Prostate gland (tissue), 2 donors: ENCODE data around the gene FRMD4B. TPM values are rescaled to one million over a fixed set of nuclear protein-coding genes. Genes with fewer than 3 reads are reported as not detected.

Source experiments
- DNase-seq: peaks from one replicate; pipeline ENCODE4 v3.0.0-alpha.2; 2019; ENCODE audit warnings: low spot score
- H3K27ac ChIP-seq, 2 donors: fragments of 200-600 bp; sonication (generic); 2 replicates each; pipeline ENCODE4 v1.5.1; 2017 to 2019
- H3K27me3 ChIP-seq: fragments of 200-600 bp; sonication (generic); replicated peaks from 2 replicates; pipeline ENCODE4 v1.5.1; 2019; ENCODE audit not compliant: insufficient read depth
- H3K36me3 ChIP-seq, 2 donors: fragments of 200-600 bp; sonication (generic); 1 replicate in 1 of 2; 2 replicates in 1 of 2; pipeline versions ENCODE4 v1.5.1 to v1.8.1; 2017 to 2019
- H3K4me1 ChIP-seq: fragments of 200-600 bp; sonication (generic); replicated peaks from 2 replicates; pipeline ENCODE4 v1.5.1; 2019
- H3K4me3 ChIP-seq, 2 donors: fragments of 200-600 bp; sonication (generic); 2 replicates each; pipeline ENCODE4 v1.5.1; 2017 to 2019
- H3K9me3 ChIP-seq: fragments of 200-600 bp; sonication (generic); 2 replicates; pipeline ENCODE4 v1.5.1; 2017
- POLR2A ChIP-seq: fragments of 450-650 bp; IDR thresholded peaks from one replicate; pipeline ENCODE4 v1.6.1; 2016; ENCODE audit warnings: antibody characterized with exemption, mild to moderate bottlenecking
- POLR2AphosphoS5 ChIP-seq: sonication (generic); formaldehyde crosslinking; IDR thresholded peaks from one replicate; pipeline ENCODE4 v1.6.1; 2017; ENCODE audit warnings: antibody characterized with exemption
- WGBS: methylation state at CpG from one replicate; pipeline ENCODE4 v1.1.5; 2018; 5-methylcytosine and 5-hydroxymethylcytosine counted together
- intact Hi-C: fragments of 100-400 bp; cut with DNase I; formaldehyde crosslinking; loops from one replicate; pipeline ENCODE4 v1.14.2; 2022
- total RNA-seq, 2 donors: library from RNA; depleted of rRNA; stranded (reverse); fragments of >200 nt; gene quantifications; one replicate each; pipeline ENCODE4 v1.1.0, GENCODE V29; 2016
- TF ChIP-seq, protein P1 (sequence below), 4 experiments: fragments of 200-600 bp in 2 of 4; fragments of 450-650 bp in 2 of 4; sonication (generic) in 2 of 4; IDR thresholded peaks; 1 replicate in 3 of 4; 2 replicates in 1 of 4; pipeline ENCODE4 v1.5.1; 2016 to 2019; ENCODE audit warnings: antibody characterized with exemption in 4 of 4, mild to moderate bottlenecking in 2 of 4, moderate library complexity in 2 of 4

FRMD4B gene
- total RNA-seq, 2 donors from 2014 or later = 31.0 to 41.4 TPM

- TF ChIP-seq POLR2A (no peak), POLR2AphosphoS5 (no peak)
- TF ChIP-seq, protein P1, sequence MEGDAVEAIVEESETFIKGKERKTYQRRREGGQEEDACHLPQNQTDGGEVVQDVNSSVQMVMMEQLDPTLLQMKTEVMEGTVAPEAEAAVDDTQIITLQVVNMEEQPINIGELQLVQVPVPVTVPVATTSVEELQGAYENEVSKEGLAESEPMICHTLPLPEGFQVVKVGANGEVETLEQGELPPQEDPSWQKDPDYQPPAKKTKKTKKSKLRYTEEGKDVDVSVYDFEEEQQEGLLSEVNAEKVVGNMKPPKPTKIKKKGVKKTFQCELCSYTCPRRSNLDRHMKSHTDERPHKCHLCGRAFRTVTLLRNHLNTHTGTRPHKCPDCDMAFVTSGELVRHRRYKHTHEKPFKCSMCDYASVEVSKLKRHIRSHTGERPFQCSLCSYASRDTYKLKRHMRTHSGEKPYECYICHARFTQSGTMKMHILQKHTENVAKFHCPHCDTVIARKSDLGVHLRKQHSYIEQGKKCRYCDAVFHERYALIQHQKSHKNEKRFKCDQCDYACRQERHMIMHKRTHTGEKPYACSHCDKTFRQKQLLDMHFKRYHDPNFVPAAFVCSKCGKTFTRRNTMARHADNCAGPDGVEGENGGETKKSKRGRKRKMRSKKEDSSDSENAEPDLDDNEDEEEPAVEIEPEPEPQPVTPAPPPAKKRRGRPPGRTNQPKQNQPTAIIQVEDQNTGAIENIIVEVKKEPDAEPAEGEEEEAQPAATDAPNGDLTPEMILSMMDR (IDR thresholded peaks at IDR 0.05) = no peak
- no peaks in the 10 kb centered on the region for H3K9me3 ChIP-seq
- H3K36me3 ChIP-seq = no peaks in the 10 kb centered on the region
- intact Hi-C loops = no loop called here
- DNase-seq = no peak
- H3K27ac ChIP-seq = no peak overlapping the region
- no peaks in the 10 kb centered on the region for H3K27me3 ChIP-seq
- no peak overlapping the region for H3K4me3 ChIP-seq
- no peaks in the 10 kb centered on the region for H3K4me1 ChIP-seq
- 50% methylated on average over 3 of the region's 3 CpGs for WGBS
Measured at GRCh38 chr3:69212411-69213160, 173.3 kb downstream of the FRMD4B start.

DNA sequence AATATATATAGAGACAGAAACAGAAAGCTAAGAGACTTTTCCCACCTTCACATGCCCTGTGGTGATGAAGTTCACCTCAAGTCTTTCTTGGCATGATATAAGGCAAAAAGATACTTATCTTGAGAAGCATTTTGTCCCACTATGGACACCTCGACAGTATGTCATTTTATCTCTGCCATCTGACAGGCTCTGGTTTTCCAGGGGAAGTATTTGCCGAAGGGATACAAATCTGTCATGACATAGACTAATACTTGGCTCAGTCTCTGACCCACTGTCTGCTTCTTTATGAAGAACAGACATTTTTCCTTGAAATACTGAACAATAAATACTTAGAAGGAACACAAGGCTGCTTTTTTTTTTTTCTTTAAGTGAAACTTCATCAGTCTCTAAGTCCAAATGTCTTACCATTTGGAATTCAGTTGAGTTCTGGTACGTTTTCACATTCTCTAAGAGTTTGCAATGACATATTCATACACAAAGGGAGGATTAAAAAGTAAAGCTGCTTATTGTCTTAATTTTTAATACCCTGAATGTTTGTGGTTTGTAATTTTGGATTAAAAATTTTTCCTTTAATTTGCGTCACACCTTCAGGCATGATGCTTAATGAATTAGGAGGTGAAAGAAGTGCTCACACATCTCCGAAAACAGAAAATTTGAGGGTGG is 175.7 kb downstream of the FRMD4B start:
- H3K36me3 ChIP-seq = no peaks in the 10 kb centered on the region
- H3K27me3 ChIP-seq = no peaks in the 10 kb centered on the region
- no peaks in the 10 kb centered on the region for H3K9me3 ChIP-seq
- H3K4me1 ChIP-seq = no peaks in the 10 kb centered on the region
- no peak overlapping the region for H3K27ac ChIP-seq
- no peak for TF ChIP-seq POLR2A
- TF ChIP-seq, protein P1 (IDR thresholded peaks at IDR 0.05) = no peak
- no peak for TF ChIP-seq POLR2AphosphoS5
- intact Hi-C loops = no loop called here
- WGBS = 85% methylated on average over 5 of the region's 5 CpGs
- DNase-seq = no peak
- H3K4me3 ChIP-seq = no peak overlapping the region

DNA sequence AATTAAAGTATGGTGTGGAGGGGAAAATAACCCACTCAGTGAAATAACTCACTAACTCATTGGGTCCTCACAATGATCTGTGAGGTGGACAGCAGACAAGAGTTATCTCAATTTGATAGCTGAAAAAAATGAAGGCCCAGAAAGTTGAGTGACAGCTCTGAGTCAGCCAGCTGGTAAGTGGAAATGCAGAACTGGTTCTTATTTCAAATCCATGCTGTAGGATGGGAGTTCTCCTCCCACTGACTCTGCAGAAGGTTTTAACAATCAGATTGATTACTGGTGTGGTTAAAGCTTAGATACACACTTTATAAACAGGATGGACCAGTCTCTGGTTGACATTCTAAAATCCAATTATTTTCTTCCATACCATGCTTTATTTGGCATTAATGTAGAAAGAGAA is 176.5 kb downstream of the FRMD4B start:
- Histone ChIP-seq H3K4me1 (no peaks in the 10 kb centered on the region), H3K27me3 (no peaks in the 10 kb centered on the region), H3K27ac (no peak overlapping the region), H3K9me3 (no peaks in the 10 kb centered on the region), H3K4me3 (no peak overlapping the region), H3K36me3 (no peaks in the 10 kb centered on the region)
- intact Hi-C loops = no loop called here
- DNase-seq = no peak
- TF ChIP-seq POLR2A (no peak), POLR2AphosphoS5 (no peak)
- TF ChIP-seq, protein P1 (IDR thresholded peaks at IDR 0.05) = no peak

DNA sequence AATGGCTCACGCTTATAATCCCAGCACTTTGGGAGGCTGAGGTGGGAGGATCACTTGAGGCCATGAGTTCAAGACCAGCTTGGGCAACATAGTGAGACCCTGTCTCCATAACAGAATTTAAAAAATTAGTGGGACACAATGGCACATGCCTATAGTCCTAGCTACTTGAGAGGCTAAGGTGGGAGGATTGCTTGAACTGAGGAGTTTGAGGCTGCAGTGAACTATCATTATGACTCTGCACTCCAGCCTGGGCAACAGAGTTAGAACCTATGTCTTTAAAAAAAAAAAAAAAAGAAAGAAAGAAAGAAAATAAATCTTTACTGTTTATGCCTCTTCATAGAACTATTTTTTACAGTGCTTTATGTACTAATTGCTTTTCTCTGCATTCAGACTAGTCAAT is 178.9 kb downstream of the FRMD4B start:
- TF ChIP-seq POLR2A (no peak), POLR2AphosphoS5 (no peak)
- TF ChIP-seq, protein P1 (IDR thresholded peaks at IDR 0.05) = no peak
- H3K36me3 ChIP-seq = no peaks in the 10 kb centered on the region
- intact Hi-C loops = no loop called here
- no peaks in the 10 kb centered on the region for H3K4me1 ChIP-seq
- H3K4me3 ChIP-seq = no peak overlapping the region
- 96% methylated on average over 1 of the region's 1 CpG for WGBS
- no peak overlapping the region for H3K27ac ChIP-seq
- no peaks in the 10 kb centered on the region for H3K27me3 ChIP-seq
- DNase-seq = no peak
- H3K9me3 ChIP-seq = no peaks in the 10 kb centered on the region

DNA sequence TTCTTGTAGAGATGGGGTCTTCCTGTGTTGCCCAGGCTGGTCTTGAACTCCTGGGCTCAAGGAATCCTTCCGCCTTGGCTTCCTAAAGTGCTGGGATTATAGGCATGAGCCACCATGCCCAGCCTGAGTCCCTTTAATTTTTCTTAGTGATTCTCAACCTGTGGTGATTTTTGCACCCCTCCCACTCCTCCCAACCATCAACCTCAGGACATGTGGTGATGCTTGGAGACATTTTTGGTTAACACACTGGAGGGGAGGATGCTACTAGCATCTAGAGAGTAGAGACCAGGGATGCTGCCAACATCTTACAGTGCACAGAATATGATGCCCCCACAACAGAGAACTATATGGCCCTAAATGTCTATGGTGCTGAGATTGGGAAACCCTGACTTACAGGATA is 180.5 kb downstream of the FRMD4B start:
- H3K4me1 ChIP-seq = no peaks in the 10 kb centered on the region
- TF ChIP-seq, protein P1 (IDR thresholded peaks at IDR 0.05) = no peak
- TF ChIP-seq POLR2A (no peak), POLR2AphosphoS5 (no peak)
- no peak overlapping the region for H3K27ac ChIP-seq
- no peaks in the 10 kb centered on the region for H3K9me3 ChIP-seq
- no peak overlapping the region for H3K4me3 ChIP-seq
- intact Hi-C loops = no loop called here
- WGBS = 100% methylated on average over 1 of the region's 1 CpG
- no peak for DNase-seq
- H3K36me3 ChIP-seq = no peaks in the 10 kb centered on the region
- H3K27me3 ChIP-seq = no peaks in the 10 kb centered on the region
